C4-2B (cell line): ENCODE measurements around the gene BPIFA1.

ENCODE experiments used
- H3K27ac ChIP-seq: fragments of 450-650 bp; 2 replicates; pipeline ENCODE4 v1.5.1; 2017
- CTCF ChIP-seq: fragments of 450-650 bp; conservative IDR thresholded peaks from 2 replicates; pipeline ENCODE4 v1.5.1; 2017; ENCODE audit warnings: mild to moderate bottlenecking
- ZFX ChIP-seq: fragments of 450-650 bp; IDR thresholded peaks from 2 replicates; pipeline ENCODE4 v1.6.1; 2017

The BPIFA1 gene

GRCh38 chr20:33202451-33202850 lies 33.3 kb upstream of the BPIFA1 start:
- TF ChIP-seq CTCF, result no peak
- no peak for TF ChIP-seq ZFX
- H3K27ac ChIP-seq, result no peak overlapping the region

GRCh38 chr20:33203444-33203843 lies 32.4 kb upstream of the BPIFA1 start:
- H3K27ac ChIP-seq, result no peak overlapping the region
- TF ChIP-seq ZFX (no peak), CTCF (no peak)

GRCh38 chr20:33209789-33210188 lies 26.0 kb upstream of the BPIFA1 start:
- no peak overlapping the region for H3K27ac ChIP-seq
- TF ChIP-seq ZFX, result no peak
- no peak for TF ChIP-seq CTCF

- TF ChIP-seq ZFX (no peak), CTCF (no peak)
- H3K27ac ChIP-seq, result no peak overlapping the region
These were observed 25.4 kb upstream of the BPIFA1 start for GRCh38 chr20:33210371-33210770.

GRCh38 chr20:33211817-33212424 lies 23.9 kb upstream of the BPIFA1 start:
- no peak overlapping the region for H3K27ac ChIP-seq
- peak; percentile 83 for TF ChIP-seq CTCF
- TF ChIP-seq ZFX, result no peak

- H3K27ac ChIP-seq, result no peak within 1 kb of the TSS
- TF ChIP-seq CTCF, result no peak
- no peak for TF ChIP-seq ZFX
These were observed 18.7 kb upstream of the BPIFA1 start, which contains the start of gene BPIFA3 for GRCh38 chr20:33217052-33217451. Gene BPIFA3 (plus strand): TSS chr20:33217352. CDS start chr20:33217537, 185 bp downstream.

- TF ChIP-seq CTCF (no peak), ZFX (no peak)
- H3K27ac ChIP-seq, result no peak overlapping the region
These were observed 11.4 kb upstream of the BPIFA1 start for GRCh38 chr20:33224399-33224798.
